ENCODE data around the gene UFD1. TPM values are rescaled to one million over a fixed set of nuclear protein-coding genes. Genes with fewer than 3 reads are reported as not detected.

Gene UFD1
- total and polyA plus RNA-seq, 9 of the 15 experiments (the other 6 are each of a cell fraction or from before 2014, with no cell fraction given) = 238 to 645 (median 363) TPM

DNA sequence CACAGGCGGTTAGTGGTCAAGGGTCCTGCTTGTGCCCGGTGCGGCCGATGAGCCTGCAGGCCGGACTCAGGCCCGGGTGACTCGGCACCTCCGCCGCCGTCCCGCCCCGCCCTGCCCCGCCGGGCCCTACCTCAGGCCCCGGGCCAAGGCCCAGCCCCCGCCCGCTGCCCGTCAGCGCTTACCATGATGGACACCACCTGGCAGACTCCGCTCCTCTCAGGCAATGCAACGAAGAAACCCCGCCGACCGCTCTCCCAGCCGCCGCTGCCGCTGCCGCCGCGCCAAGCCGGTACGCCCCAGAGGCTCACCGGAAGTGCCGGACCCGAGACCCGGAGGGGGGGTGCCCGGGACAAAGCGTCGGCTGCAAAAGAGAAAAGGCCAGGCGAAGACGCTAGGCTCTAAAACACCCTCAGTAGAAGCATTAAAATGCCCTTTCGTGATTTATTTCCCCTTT is at the start of gene UFD1 (continued):
- TF ChIP-seq NR2C1 (IDR thresholded peaks at IDR 0.05) (no peak), NR2C1 (tag; IDR thresholded peaks at IDR 0.05) (no peak), EP400 (IDR thresholded peaks at IDR 0.05) (no peak), ZBED1 (IDR thresholded peaks at IDR 0.05) (no peak), E2F5 (CRISPR knock-in tag; IDR thresholded peaks at IDR 0.05) (no peak), ZBTB12 (CRISPR knock-in tag; IDR thresholded peaks at IDR 0.05) (no peak), GTF2F1 (IDR thresholded peaks at IDR 0.05; ENCODE audit: low read depth, low read length) (0 out of 2 replicates have a peak, but pooled peaks have one; percentile 74), ZNF282 (CRISPR knock-in tag; IDR thresholded peaks at IDR 0.05) (no peak), PHF20 (IDR thresholded peaks at IDR 0.05; ENCODE audit: partially characterized antibody) (no peak), POLR2H (tag; IDR thresholded peaks at IDR 0.05; ENCODE audit: low read depth) (no peak), ZNF274 (IDR thresholded peaks at IDR 0.05; ENCODE audit: borderline replicate concordance, low read depth, low read length) (no peak; the same call in 1 of the 2 replicates), ZNF79 (CRISPR knock-in tag; IDR thresholded peaks at IDR 0.05; ENCODE audit: low read depth) (no peak), TARDBP (IDR thresholded peaks at IDR 0.05) (no peak), TGIF2 (CRISPR knock-in tag; IDR thresholded peaks at IDR 0.05) (no peak), SP1 (CRISPR knock-in tag; IDR thresholded peaks at IDR 0.05) (no peak), CBFA2T2 (conservative IDR thresholded peaks at IDR 0.05) (no peak), POLR2B (IDR thresholded peaks at IDR 0.05; ENCODE audit: low read depth, partially characterized antibody) (no peak), ZC3H4 (CRISPR knock-in tag; IDR thresholded peaks at IDR 0.05; ENCODE audit: borderline replicate concordance) (no peak), ZNF696 (CRISPR knock-in tag; conservative IDR thresholded peaks at IDR 0.05) (no peak), FOXK2 (conservative IDR thresholded peaks at IDR 0.05 in 1 of 2, IDR thresholded peaks at IDR 0.05 in 1 of 2; ENCODE audit: low read depth in 2 of 2) (no peak), NR2F6 (CRISPR knock-in tag; IDR thresholded peaks at IDR 0.05) (no peak), ZNF717 (CRISPR knock-in tag; IDR thresholded peaks at IDR 0.05) (no peak), MYNN (IDR thresholded peaks at IDR 0.05) (no peak), MYNN (CRISPR knock-in tag; IDR thresholded peaks at IDR 0.05) (no peak), ARID1B (IDR thresholded peaks at IDR 0.05) (no peak), EGR1 (conservative IDR thresholded peaks at IDR 0.05) (no peak)
- TF ChIP-seq, protein P1, sequence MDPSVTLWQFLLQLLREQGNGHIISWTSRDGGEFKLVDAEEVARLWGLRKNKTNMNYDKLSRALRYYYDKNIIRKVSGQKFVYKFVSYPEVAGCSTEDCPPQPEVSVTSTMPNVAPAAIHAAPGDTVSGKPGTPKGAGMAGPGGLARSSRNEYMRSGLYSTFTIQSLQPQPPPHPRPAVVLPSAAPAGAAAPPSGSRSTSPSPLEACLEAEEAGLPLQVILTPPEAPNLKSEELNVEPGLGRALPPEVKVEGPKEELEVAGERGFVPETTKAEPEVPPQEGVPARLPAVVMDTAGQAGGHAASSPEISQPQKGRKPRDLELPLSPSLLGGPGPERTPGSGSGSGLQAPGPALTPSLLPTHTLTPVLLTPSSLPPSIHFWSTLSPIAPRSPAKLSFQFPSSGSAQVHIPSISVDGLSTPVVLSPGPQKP (CRISPR knock-in tag; IDR thresholded peaks at IDR 0.05) = no peak
- TF ChIP-seq, protein P2, sequence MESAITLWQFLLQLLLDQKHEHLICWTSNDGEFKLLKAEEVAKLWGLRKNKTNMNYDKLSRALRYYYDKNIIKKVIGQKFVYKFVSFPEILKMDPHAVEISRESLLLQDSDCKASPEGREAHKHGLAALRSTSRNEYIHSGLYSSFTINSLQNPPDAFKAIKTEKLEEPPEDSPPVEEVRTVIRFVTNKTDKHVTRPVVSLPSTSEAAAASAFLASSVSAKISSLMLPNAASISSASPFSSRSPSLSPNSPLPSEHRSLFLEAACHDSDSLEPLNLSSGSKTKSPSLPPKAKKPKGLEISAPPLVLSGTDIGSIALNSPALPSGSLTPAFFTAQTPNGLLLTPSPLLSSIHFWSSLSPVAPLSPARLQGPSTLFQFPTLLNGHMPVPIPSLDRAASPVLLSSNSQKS (CRISPR knock-in tag; IDR thresholded peaks at IDR 0.05) = no peak
- TF ChIP-seq, protein P3, sequence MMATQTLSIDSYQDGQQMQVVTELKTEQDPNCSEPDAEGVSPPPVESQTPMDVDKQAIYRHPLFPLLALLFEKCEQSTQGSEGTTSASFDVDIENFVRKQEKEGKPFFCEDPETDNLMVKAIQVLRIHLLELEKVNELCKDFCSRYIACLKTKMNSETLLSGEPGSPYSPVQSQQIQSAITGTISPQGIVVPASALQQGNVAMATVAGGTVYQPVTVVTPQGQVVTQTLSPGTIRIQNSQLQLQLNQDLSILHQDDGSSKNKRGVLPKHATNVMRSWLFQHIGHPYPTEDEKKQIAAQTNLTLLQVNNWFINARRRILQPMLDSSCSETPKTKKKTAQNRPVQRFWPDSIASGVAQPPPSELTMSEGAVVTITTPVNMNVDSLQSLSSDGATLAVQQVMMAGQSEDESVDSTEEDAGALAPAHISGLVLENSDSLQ (IDR thresholded peaks at IDR 0.05) = no peak
